H1 (cell line): ENCODE data around the gene HABP2.

Experiments used
- CREB1 ChIP-seq: IDR thresholded peaks from 2 replicates; pipeline ENCODE4 v1.6.1; 2012; ENCODE audit warnings: inconsistent platforms
- EP300 ChIP-seq, 2 experiments: IDR thresholded peaks; 1 replicate in 1 of 2; 2 replicates in 1 of 2; pipeline ENCODE4 v1.6.1; 2011 to 2012; ENCODE audit warnings: low read depth in 2 of 2, low read length in 2 of 2, mild to moderate bottlenecking in 2 of 2, borderline replicate concordance in 1 of 2, inconsistent platforms in 1 of 2, moderate library complexity in 1 of 2
- GABPA ChIP-seq: IDR thresholded peaks from 2 replicates; pipeline ENCODE4 v1.6.1; 2011; ENCODE audit warnings: mild to moderate bottlenecking, low read length, moderate library complexity, borderline replicate concordance; ENCODE audit not compliant: insufficient read depth
- KDM4A ChIP-seq: IDR thresholded peaks from one replicate; pipeline ENCODE4 v1.7.1; 2012; ENCODE audit warnings: low read depth, mild to moderate bottlenecking, moderate library complexity, low read length, inconsistent platforms; ENCODE audit not compliant: severe bottlenecking
- POLR2A ChIP-seq, 2 experiments: IDR thresholded peaks; 1 replicate in 1 of 2; 2 replicates in 1 of 2; pipeline ENCODE4 v1.6.1; 2011; ENCODE audit warnings: low read depth in 2 of 2, low read length in 2 of 2, mild to moderate bottlenecking in 2 of 2; ENCODE audit errors: control extremely low read depth in 1 of 2
- POLR2AphosphoS5 ChIP-seq: IDR thresholded peaks from 2 replicates; pipeline ENCODE4 v1.6.1; 2011; ENCODE audit warnings: low read depth, low read length
- YY1 ChIP-seq: IDR thresholded peaks from 2 replicates; pipeline ENCODE4 v1.6.1; 2011; ENCODE audit warnings: low read depth, mild to moderate bottlenecking, low read length
- TF ChIP-seq, protein P1 (sequence below), 3 experiments: IDR thresholded peaks; 1 replicate in 2 of 3; 2 replicates in 1 of 3; pipeline versions ENCODE4 v1.5.1 to v1.6.1; 2011; ENCODE audit warnings: low read length in 3 of 3, mild to moderate bottlenecking in 3 of 3, inconsistent platforms in 2 of 3, low read depth in 1 of 3, moderate library complexity in 1 of 3; ENCODE audit not compliant: insufficient read depth in 1 of 3; ENCODE audit errors: control extremely low read depth in 1 of 3
- TF ChIP-seq, protein P2 (sequence below): IDR thresholded peaks from 2 replicates; pipeline ENCODE4 v1.6.1; 2011; ENCODE audit warnings: low read depth, mild to moderate bottlenecking, low read length; ENCODE audit not compliant: insufficient read depth

DNA sequence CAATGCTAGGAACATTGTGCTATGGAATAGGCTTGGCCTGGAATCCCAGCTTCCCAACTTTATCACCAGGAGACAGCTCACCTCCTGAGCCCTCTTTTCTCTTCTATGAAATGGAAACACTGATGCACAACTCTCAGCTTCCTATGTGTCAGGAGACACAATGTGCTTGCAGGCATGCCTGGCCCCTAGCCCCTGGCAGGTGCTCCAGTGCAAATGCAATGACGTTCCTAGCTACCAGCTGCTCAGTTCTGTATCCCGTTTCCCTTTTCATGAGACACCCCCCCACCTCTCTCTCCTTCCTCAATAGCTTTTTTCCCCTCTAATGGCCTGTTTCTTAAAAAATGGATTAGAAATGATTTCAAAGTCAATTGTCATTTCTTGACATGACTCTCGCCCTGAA, 30.7 kb downstream of the HABP2 start:
- TF ChIP-seq YY1 (no peak), POLR2AphosphoS5 (no peak), GABPA (no peak), POLR2A (IDR thresholded peaks at IDR 0.05; ENCODE audit: control extremely low read depth in 1 of 2, low read depth in 2 of 2, low read length in 2 of 2) (no peak), EP300 (IDR thresholded peaks at IDR 0.05; ENCODE audit: borderline replicate concordance in 1 of 2, low read depth in 2 of 2, low read length in 2 of 2) (no peak), KDM4A (no peak), CREB1 (no peak)
- TF ChIP-seq, protein P1, sequence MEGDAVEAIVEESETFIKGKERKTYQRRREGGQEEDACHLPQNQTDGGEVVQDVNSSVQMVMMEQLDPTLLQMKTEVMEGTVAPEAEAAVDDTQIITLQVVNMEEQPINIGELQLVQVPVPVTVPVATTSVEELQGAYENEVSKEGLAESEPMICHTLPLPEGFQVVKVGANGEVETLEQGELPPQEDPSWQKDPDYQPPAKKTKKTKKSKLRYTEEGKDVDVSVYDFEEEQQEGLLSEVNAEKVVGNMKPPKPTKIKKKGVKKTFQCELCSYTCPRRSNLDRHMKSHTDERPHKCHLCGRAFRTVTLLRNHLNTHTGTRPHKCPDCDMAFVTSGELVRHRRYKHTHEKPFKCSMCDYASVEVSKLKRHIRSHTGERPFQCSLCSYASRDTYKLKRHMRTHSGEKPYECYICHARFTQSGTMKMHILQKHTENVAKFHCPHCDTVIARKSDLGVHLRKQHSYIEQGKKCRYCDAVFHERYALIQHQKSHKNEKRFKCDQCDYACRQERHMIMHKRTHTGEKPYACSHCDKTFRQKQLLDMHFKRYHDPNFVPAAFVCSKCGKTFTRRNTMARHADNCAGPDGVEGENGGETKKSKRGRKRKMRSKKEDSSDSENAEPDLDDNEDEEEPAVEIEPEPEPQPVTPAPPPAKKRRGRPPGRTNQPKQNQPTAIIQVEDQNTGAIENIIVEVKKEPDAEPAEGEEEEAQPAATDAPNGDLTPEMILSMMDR (IDR thresholded peaks at IDR 0.05; ENCODE audit: control extremely low read depth in 1 of 3, insufficient read depth in 1 of 3, low read depth in 1 of 3, low read length in 3 of 3): no peak
- TF ChIP-seq, protein P2, sequence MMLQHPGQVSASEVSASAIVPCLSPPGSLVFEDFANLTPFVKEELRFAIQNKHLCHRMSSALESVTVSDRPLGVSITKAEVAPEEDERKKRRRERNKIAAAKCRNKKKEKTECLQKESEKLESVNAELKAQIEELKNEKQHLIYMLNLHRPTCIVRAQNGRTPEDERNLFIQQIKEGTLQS: no peak
